Neuronal stem cell (in vitro differentiated cells): ENCODE results near the gene MC5R.
A peak's percentile ranks its signal among the peaks of the same experiment; 100 is the strongest.

Experiments used
- DNase-seq: peaks from one replicate; pipeline ENCODE4 v3.0.0-alpha.2; 2013; ENCODE audit warnings: low spot score
- H2AFZ ChIP-seq: one replicate; pipeline ENCODE4 v1.6.1; 2013; ENCODE audit warnings: mild to moderate bottlenecking, low read length, inconsistent platforms
- H2AK5ac ChIP-seq: 2 replicates; pipeline ENCODE4 v1.6.1; 2013; ENCODE audit warnings: low read depth, mild to moderate bottlenecking, inconsistent platforms, low read length, moderate library complexity, mixed read lengths
- H2BK120ac ChIP-seq: 2 replicates; pipeline ENCODE4 v1.6.1; 2013; ENCODE audit warnings: low read depth, mild to moderate bottlenecking, inconsistent platforms, low read length, moderate library complexity, mixed read lengths
- H2BK12ac ChIP-seq: one replicate; pipeline ENCODE4 v1.6.1; 2013; ENCODE audit warnings: low read length, inconsistent platforms
- H2BK15ac ChIP-seq: 2 replicates; pipeline ENCODE4 v1.6.1; 2013; ENCODE audit warnings: mild to moderate bottlenecking, low read length, inconsistent platforms, mixed read lengths
- H2BK5ac ChIP-seq: one replicate; pipeline ENCODE4 v1.6.1; 2013; ENCODE audit warnings: inconsistent platforms, mild to moderate bottlenecking, low read length, moderate library complexity
- H3K14ac ChIP-seq: one replicate; pipeline ENCODE4 v1.6.1; 2013; ENCODE audit warnings: low read length, inconsistent platforms
- H3K18ac ChIP-seq: 2 replicates; pipeline ENCODE4 v1.6.1; 2013; ENCODE audit warnings: low read length, inconsistent platforms
- H3K23ac ChIP-seq: 2 replicates; pipeline ENCODE4 v1.6.1; 2013; ENCODE audit warnings: low read depth, mild to moderate bottlenecking, mixed read lengths, low read length, inconsistent platforms; ENCODE audit not compliant: poor library complexity
- H3K27ac ChIP-seq: replicated peaks from 3 replicates; pipeline ENCODE4 v1.5.1; 2013; ENCODE audit warnings: low read length, inconsistent platforms
- H3K27me3 ChIP-seq, 3 experiments: 2 replicates each; pipeline ENCODE4 v1.6.1; 2013; ENCODE audit warnings: low read length in 3 of 3, mild to moderate bottlenecking in 2 of 3, inconsistent platforms in 1 of 3, low read depth in 1 of 3, mixed read lengths in 1 of 3, moderate library complexity in 1 of 3; ENCODE audit not compliant: control insufficient read depth in 3 of 3, insufficient read depth in 3 of 3
- H3K36me3 ChIP-seq, 2 donors: replicated peaks in 1 of 2; 2 replicates each; pipeline ENCODE4 v1.6.1; 2013; ENCODE audit warnings: low read length in 2 of 2; ENCODE audit not compliant: control insufficient read depth in 2 of 2, insufficient read depth in 2 of 2
- H3K4ac ChIP-seq: 2 replicates; pipeline ENCODE4 v1.6.1; 2013; ENCODE audit warnings: inconsistent platforms, mild to moderate bottlenecking, low read length, moderate library complexity
- H3K4me1 ChIP-seq, 2 donors: 1 replicate in 1 of 2; 2 replicates in 1 of 2; pipeline ENCODE4 v1.6.1; 2013; ENCODE audit warnings: low read length in 2 of 2, low read depth in 1 of 2; ENCODE audit not compliant: control insufficient read depth in 2 of 2, insufficient read depth in 1 of 2
- H3K4me2 ChIP-seq: one replicate; pipeline ENCODE4 v1.6.1; 2013; ENCODE audit warnings: mild to moderate bottlenecking, low read length, inconsistent platforms; ENCODE audit not compliant: insufficient read depth, poor library complexity, severe bottlenecking
- H3K4me3 ChIP-seq, 2 donors: 2 replicates each; pipeline ENCODE4 v1.5.1; 2013; ENCODE audit warnings: low read length in 2 of 2, mild to moderate bottlenecking in 2 of 2, inconsistent platforms in 1 of 2, moderate library complexity in 1 of 2
- H3K79me1 ChIP-seq: one replicate; pipeline ENCODE4 v1.6.1; 2013; ENCODE audit warnings: low read depth, mild to moderate bottlenecking, inconsistent platforms, low read length, moderate library complexity
- H3K9ac ChIP-seq: one replicate; pipeline ENCODE4 v1.6.1; 2013; ENCODE audit warnings: mild to moderate bottlenecking, low read depth, low read length, inconsistent platforms; ENCODE audit not compliant: poor library complexity
- H3K9me3 ChIP-seq, 2 donors: replicated peaks in 1 of 2; 2 replicates each; pipeline versions ENCODE3 to v1.6.1; 2013; ENCODE audit warnings: low read length in 2 of 2, mild to moderate bottlenecking in 2 of 2, inconsistent platforms in 1 of 2, low read depth in 1 of 2, mixed read lengths in 1 of 2, moderate library complexity in 1 of 2; ENCODE audit not compliant: control insufficient read depth in 2 of 2, insufficient read depth in 1 of 2
- H4K8ac ChIP-seq: one replicate; pipeline ENCODE4 v1.6.1; 2013; ENCODE audit warnings: low read depth, mild to moderate bottlenecking, inconsistent platforms, low read length, moderate library complexity
- H4K91ac ChIP-seq: one replicate; pipeline ENCODE4 v1.6.1; 2013; ENCODE audit warnings: low read length, low read depth, mild to moderate bottlenecking, inconsistent platforms; ENCODE audit not compliant: poor library complexity
- WGBS, 2 donors: extraction: QIAGEN DNeasy Blood & Tissue Kit; methylation state at CpG; one replicate each; pipeline ENCODE4 v1.1.7; 2013; ENCODE audit warnings: missing lambda C conversion rate in 2 of 2, mixed read lengths in 1 of 2; ENCODE audit not compliant: insufficient read length in 2 of 2, insufficient replicate concordance in 1 of 2; ENCODE audit errors: extremely low coverage in 2 of 2; 5-methylcytosine and 5-hydroxymethylcytosine counted together

Gene MC5R

DNA sequence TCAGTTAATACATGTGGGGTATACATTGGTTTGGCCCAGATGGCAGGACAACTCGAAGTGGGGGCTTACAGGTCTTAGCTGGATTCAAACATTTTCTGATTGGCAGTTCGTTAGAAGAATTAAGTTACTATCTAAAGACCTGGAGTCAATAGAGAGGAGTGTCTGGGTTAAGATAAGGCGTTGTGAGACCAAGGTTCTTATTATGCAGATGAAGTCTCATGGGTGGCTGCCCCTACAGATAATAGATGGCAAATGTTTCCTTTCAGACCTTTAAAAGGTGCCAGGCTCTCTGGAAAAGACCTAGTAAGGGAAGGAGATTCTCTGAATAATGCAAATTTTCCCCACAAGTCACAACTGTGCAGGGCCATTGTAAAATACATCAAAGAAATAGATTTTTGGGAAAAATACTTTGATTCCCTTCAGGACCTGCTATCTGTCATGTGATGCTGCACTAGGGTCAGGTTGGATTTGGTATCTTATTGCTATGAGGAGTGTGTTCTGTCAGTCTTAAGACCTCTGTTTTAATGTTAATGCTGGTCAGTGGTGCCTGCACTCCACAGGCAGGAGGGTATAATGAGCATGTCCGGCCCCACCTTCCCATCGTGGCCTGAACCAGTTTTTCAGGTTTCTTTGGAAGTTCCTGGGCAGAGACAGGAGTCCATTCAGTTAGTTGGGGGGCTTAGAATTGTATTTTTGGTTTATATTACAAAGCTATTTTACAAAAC lies 14.3 kb upstream of the MC5R start:
- H2BK12ac ChIP-seq: no peak overlapping the region
- no peaks in the 10 kb centered on the region for H3K36me3 ChIP-seq
- H2BK120ac ChIP-seq: no peak overlapping the region
- no CpG with 5 or more reads among the region's 5 CpGs for WGBS, 2 donors
- no peak overlapping the region for H3K4me2 ChIP-seq
- H3K9me3 ChIP-seq: no peaks in the 10 kb centered on the region
- no peak overlapping the region for H2BK15ac ChIP-seq
- H2AFZ ChIP-seq: no peak overlapping the region
- no peak overlapping the region for H3K4ac ChIP-seq
- H3K79me1 ChIP-seq: no peaks in the 10 kb centered on the region
- H4K91ac ChIP-seq: no peak overlapping the region
- H3K4me1 ChIP-seq: no peaks in the 10 kb centered on the region
- no peak overlapping the region for H3K23ac ChIP-seq
- no peak overlapping the region for H3K4me3 ChIP-seq
- no peak for DNase-seq
- H2AK5ac ChIP-seq: no peak overlapping the region
- H3K27ac ChIP-seq: no peak overlapping the region
- H3K14ac ChIP-seq: no peak overlapping the region
- no peak overlapping the region for H3K9ac ChIP-seq
- no peak overlapping the region for H3K18ac ChIP-seq
- H4K8ac ChIP-seq: no peak overlapping the region
- peaks cover 0 to 4% (median 0%) of the 10 kb centered on the region in 3 experiments for H3K27me3 ChIP-seq
- H2BK5ac ChIP-seq: no peak overlapping the region

DNA sequence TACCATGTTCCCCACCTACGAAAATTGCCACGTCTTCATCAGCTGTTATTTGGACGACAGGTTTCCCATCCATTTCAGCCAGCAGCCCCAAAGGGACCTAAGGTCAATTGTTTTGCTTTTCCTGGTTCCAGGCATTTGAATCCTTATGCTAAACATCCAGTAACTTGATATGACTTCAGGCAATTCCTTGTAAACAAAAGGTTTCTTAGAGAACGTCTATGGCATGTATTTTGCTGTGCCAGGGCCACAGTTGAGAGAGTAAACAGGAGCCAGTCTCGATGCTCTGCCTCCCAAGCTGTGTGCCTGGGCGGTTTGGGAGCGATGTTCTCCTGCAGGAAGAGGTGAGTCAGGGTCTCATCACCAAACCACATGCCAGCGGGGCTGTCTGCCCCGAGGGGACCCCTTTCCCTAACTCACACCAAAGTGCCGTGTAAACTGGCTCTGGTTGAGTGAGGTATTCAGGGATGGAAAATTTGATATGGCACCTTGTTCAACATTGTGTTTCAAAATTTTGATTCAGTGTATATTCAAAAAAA lies 12.9 kb upstream of the MC5R start:
- no CpG with 5 or more reads among the region's 10 CpGs for WGBS, 2 donors
- H4K91ac ChIP-seq: no peak overlapping the region
- no peak overlapping the region for H3K4ac ChIP-seq
- no peak overlapping the region for H2BK5ac ChIP-seq
- no peaks in the 10 kb centered on the region for H3K4me1 ChIP-seq
- H3K9ac ChIP-seq: no peak overlapping the region
- H3K4me2 ChIP-seq: no peak overlapping the region
- peaks cover 0 to 4% (median 0%) of the 10 kb centered on the region in 3 experiments for H3K27me3 ChIP-seq
- H3K14ac ChIP-seq: no peak overlapping the region
- no peak overlapping the region for H3K4me3 ChIP-seq
- no peak overlapping the region for H2BK15ac ChIP-seq
- H2AFZ ChIP-seq: no peak overlapping the region
- no peak overlapping the region for H2AK5ac ChIP-seq
- no peak overlapping the region for H3K27ac ChIP-seq
- H2BK120ac ChIP-seq: no peak overlapping the region
- no peaks in the 10 kb centered on the region for H3K79me1 ChIP-seq
- DNase-seq: no peak
- H4K8ac ChIP-seq: no peak overlapping the region
- H2BK12ac ChIP-seq: no peak overlapping the region
- H3K36me3 ChIP-seq: no peaks in the 10 kb centered on the region
- no peak overlapping the region for H3K18ac ChIP-seq
- no peak overlapping the region for H3K23ac ChIP-seq
- no peaks in the 10 kb centered on the region for H3K9me3 ChIP-seq

DNA sequence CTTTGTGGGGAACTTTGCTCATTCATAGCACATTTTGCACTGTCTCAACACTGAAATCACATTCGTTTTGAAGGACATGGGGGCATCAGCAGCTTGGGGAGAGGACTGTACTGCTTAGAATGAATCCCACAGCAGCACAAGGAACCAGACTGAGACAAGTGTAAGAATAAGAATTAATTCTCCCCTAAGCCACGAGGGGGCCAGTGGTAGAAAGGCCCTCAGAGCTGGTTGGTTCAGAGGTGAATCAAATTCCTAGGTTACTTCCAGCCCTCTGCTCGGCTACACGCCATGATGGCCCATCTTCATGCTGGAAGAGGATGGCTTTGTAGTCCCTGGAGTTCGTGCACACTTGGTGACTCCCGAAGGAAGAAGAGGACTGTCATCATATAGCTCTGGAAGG lies 12.0 kb upstream of the MC5R start:
- H3K36me3 ChIP-seq: no peaks in the 10 kb centered on the region
- WGBS, 2 donors: no CpG with 5 or more reads among the region's 6 CpGs
- H2BK12ac ChIP-seq: no peak overlapping the region
- no peaks in the 10 kb centered on the region for H3K79me1 ChIP-seq
- H3K9me3 ChIP-seq: no peaks in the 10 kb centered on the region
- no peak overlapping the region for H3K14ac ChIP-seq
- no peak overlapping the region for H2BK120ac ChIP-seq
- no peak overlapping the region for H3K9ac ChIP-seq
- H3K23ac ChIP-seq: no peak overlapping the region
- H4K8ac ChIP-seq: no peak overlapping the region
- no peak overlapping the region for H2AK5ac ChIP-seq
- no peak overlapping the region for H3K4me2 ChIP-seq
- no peak for DNase-seq
- no peak overlapping the region for H2BK15ac ChIP-seq
- H3K4me1 ChIP-seq: no peaks in the 10 kb centered on the region
- H2AFZ ChIP-seq: no peak overlapping the region
- H4K91ac ChIP-seq: no peak overlapping the region
- H3K27me3 ChIP-seq: peaks cover 0 to 4% (median 0%) of the 10 kb centered on the region in 3 experiments
- H3K4me3 ChIP-seq: no peak overlapping the region
- peak overlapping the region; percentile 35 for H3K18ac ChIP-seq
- H3K27ac ChIP-seq: no peak overlapping the region
- H2BK5ac ChIP-seq: no peak overlapping the region
- H3K4ac ChIP-seq: no peak overlapping the region

DNA sequence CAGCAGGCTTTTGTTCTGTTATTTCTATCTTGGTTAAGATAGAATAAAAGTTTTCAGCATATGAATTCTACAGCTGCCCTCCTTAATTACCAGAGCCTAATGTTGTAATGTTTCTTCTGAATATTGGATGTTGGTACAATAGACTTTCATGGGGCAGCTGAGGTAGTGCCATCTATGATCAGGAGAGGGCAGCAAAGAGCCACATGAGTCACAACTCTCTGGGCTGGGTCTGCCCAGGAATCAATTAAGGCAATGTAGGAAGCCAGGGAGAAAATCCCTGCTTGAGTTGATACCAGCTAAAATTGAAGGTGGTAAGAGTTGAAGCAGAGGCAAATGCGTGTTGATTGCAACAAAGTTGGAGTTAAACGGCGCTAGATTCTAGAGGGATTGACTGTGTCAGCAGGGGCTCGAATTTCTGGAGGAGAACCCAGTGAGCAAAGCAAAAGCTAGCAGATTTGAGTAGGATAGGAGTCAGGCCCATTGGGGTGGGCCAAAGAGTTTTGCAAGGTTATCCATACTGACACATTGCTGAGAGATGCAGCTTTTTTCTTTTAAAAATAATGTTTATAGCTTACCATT lies 10.6 kb upstream of the MC5R start:
- Histone ChIP-seq H3K4me3 (no peak overlapping the region), H2AFZ (no peak overlapping the region), H3K27ac (no peak overlapping the region), H3K18ac (no peak overlapping the region), H3K27me3 (peaks cover 0 to 4% (median 0%) of the 10 kb centered on the region in 3 experiments), H3K4me1 (no peaks in the 10 kb centered on the region), H2BK5ac (no peak overlapping the region), H3K9me3 (no peaks in the 10 kb centered on the region), H3K4ac (no peak overlapping the region), H3K4me2 (no peak overlapping the region), H2BK120ac (no peak overlapping the region), H4K91ac (no peak overlapping the region), H3K14ac (no peak overlapping the region), H2BK12ac (no peak overlapping the region), H3K36me3 (no peaks in the 10 kb centered on the region), H2AK5ac (no peak overlapping the region), H3K9ac (no peak overlapping the region), H4K8ac (no peak overlapping the region), H3K79me1 (no peaks in the 10 kb centered on the region), H2BK15ac (no peak overlapping the region), H3K23ac (no peak overlapping the region)
- DNase-seq: peak; percentile 65
- no CpG with 5 or more reads among the region's 4 CpGs for WGBS, 2 donors
